Activated CD4-positive, alpha-beta memory T cell treated with anti-CD3 and anti-CD28 coated beads, Interleukin-2, amount 10 ng/mL, durations not matched to agents 7 days and 5 days (primary cell): ENCODE data around the gene TRPV6. TPM values are rescaled to one million over a fixed set of nuclear protein-coding genes. Genes with fewer than 3 reads are reported as not detected.

Experiments
- CTCF ChIA-PET: fragments of 350-600 bp; sonication (Branson Sonifier 250); formaldehyde crosslinking; loops from one replicate; lab custom pipeline; 2021; ENCODE audit warnings: antibody characterized with exemption, inconsistent platforms; lab: Charles Lee
- POLR2A ChIA-PET: fragments of 350-600 bp; sonication (Branson Sonifier 250); formaldehyde crosslinking; loops from one replicate; lab custom pipeline; 2021; ENCODE audit warnings: antibody characterized with exemption; lab: Charles Lee
- DNase-seq: peaks from one replicate; pipeline ENCODE4 v3.0.0-alpha.2; 2020
- H3K27ac Mint-ChIP-seq: one replicate; pipeline ENCODE4 v1.8.0; 2021; ENCODE audit warnings: mild to moderate bottlenecking, mixed read lengths
- H3K27me3 Mint-ChIP-seq: one replicate; pipeline ENCODE4 v1.8.0; 2021; ENCODE audit warnings: mixed read lengths
- H3K36me3 Mint-ChIP-seq: one replicate; pipeline ENCODE4 v1.8.0; 2021; ENCODE audit warnings: low read depth, mixed read lengths
- H3K4me1 Mint-ChIP-seq: one replicate; pipeline ENCODE4 v1.8.0; 2021; ENCODE audit warnings: mixed read lengths
- H3K4me3 Mint-ChIP-seq: one replicate; pipeline ENCODE4 v1.8.0; 2021; ENCODE audit warnings: mild to moderate bottlenecking, mixed read lengths
- H3K9me3 Mint-ChIP-seq: one replicate; pipeline ENCODE4 v1.8.0; 2021; ENCODE audit warnings: mixed read lengths
- total RNA-seq, 2 experiments: library from RNA; stranded (reverse); gene quantifications; one replicate each; pipeline ENCODE4 v1.2.3, GENCODE V29; 2021

The TRPV6 gene
- total RNA-seq = not detected

- Mint-ChIP-seq H3K27ac (no peak within 1 kb of the TSS), H3K4me3 (no peak within 1 kb of the TSS), H3K36me3 (no peaks in the 10 kb centered on the region), H3K27me3 (peaks cover 12% of the 10 kb centered on the region), H3K4me1 (no peaks in the 10 kb centered on the region), H3K9me3 (no peaks in the 10 kb centered on the region)
- CTCF ChIA-PET = interaction anchor here (1.4 kb wide), 1 partner anchor 13 kb away, joined by 7 read pairs; no protein-coding TSS in a partner anchor
- no peak for DNase-seq
- POLR2A ChIA-PET = no interaction called here
Measured at GRCh38 chr7:142885311-142886230, at the start of gene TRPV6. TRPV6 (minus strand) TSS chr7:142885745.

- Mint-ChIP-seq H3K36me3 (no peaks in the 10 kb centered on the region), H3K9me3 (no peaks in the 10 kb centered on the region), H3K4me3 (no peak overlapping the region), H3K27ac (no peak overlapping the region), H3K4me1 (no peaks in the 10 kb centered on the region), H3K27me3 (peaks cover 8% of the 10 kb centered on the region)
- CTCF ChIA-PET = no interaction called here
- DNase-seq = no peak
- POLR2A ChIA-PET = no interaction called here
Measured at GRCh38 chr7:142934056-142934455, 48.5 kb upstream of the TRPV6 start.

- ChIA-PET POLR2A (no interaction called here), CTCF (no interaction called here)
- Mint-ChIP-seq H3K4me3 (no peak within 1 kb of the TSS), H3K4me1 (no peaks in the 10 kb centered on the region), H3K27ac (no peak within 1 kb of the TSS), H3K27me3 (peaks cover 8% of the 10 kb centered on the region), H3K9me3 (no peaks in the 10 kb centered on the region), H3K36me3 (no peaks in the 10 kb centered on the region)
- no peak for DNase-seq
Measured at GRCh38 chr7:142933624-142934023, 48.1 kb upstream of the TRPV6 start, which contains the start of gene TRPV5. TRPV5 (minus strand) TSS chr7:142933746; CDS start chr7:142933459, 287 bp downstream.

GRCh38 chr7:142933092-142933475 is 47.5 kb upstream of the TRPV6 start:
- ChIA-PET POLR2A (no interaction called here), CTCF (no interaction called here)
- H3K27ac Mint-ChIP-seq = no peak overlapping the region
- H3K27me3 Mint-ChIP-seq = peaks cover 8% of the 10 kb centered on the region
- H3K4me1 Mint-ChIP-seq = no peaks in the 10 kb centered on the region
- H3K4me3 Mint-ChIP-seq = no peak overlapping the region
- H3K9me3 Mint-ChIP-seq = no peaks in the 10 kb centered on the region
- no peak for DNase-seq
- H3K36me3 Mint-ChIP-seq = no peaks in the 10 kb centered on the region

- H3K27me3 Mint-ChIP-seq = peaks cover 6% of the 10 kb centered on the region
- no peak overlapping the region for H3K4me3 Mint-ChIP-seq
- DNase-seq = no peak
- no peak overlapping the region for H3K27ac Mint-ChIP-seq
- ChIA-PET POLR2A (no interaction called here), CTCF (no interaction called here)
- H3K36me3 Mint-ChIP-seq = no peaks in the 10 kb centered on the region
- H3K9me3 Mint-ChIP-seq = no peaks in the 10 kb centered on the region
- no peaks in the 10 kb centered on the region for H3K4me1 Mint-ChIP-seq
Measured at GRCh38 chr7:142932386-142933091, 47.0 kb upstream of the TRPV6 start.

GRCh38 chr7:142930126-142930730 is 44.7 kb upstream of the TRPV6 start:
- Mint-ChIP-seq H3K27ac (no peak overlapping the region), H3K27me3 (peaks cover 9% of the 10 kb centered on the region), H3K4me3 (no peak overlapping the region), H3K36me3 (no peaks in the 10 kb centered on the region), H3K9me3 (no peaks in the 10 kb centered on the region), H3K4me1 (no peaks in the 10 kb centered on the region)
- DNase-seq = no peak
- POLR2A ChIA-PET = no interaction called here
- CTCF ChIA-PET = no interaction called here

- CTCF ChIA-PET = no interaction called here
- Mint-ChIP-seq H3K36me3 (no peaks in the 10 kb centered on the region), H3K27ac (no peak overlapping the region), H3K4me1 (no peaks in the 10 kb centered on the region), H3K9me3 (no peaks in the 10 kb centered on the region), H3K4me3 (no peak overlapping the region), H3K27me3 (peaks cover 10% of the 10 kb centered on the region)
- POLR2A ChIA-PET = no interaction called here
- no peak for DNase-seq
Measured at GRCh38 chr7:142927949-142928348, 42.4 kb upstream of the TRPV6 start.

- POLR2A ChIA-PET = no interaction called here
- H3K4me1 Mint-ChIP-seq = no peaks in the 10 kb centered on the region
- CTCF ChIA-PET = no interaction called here
- no peak for DNase-seq
- H3K9me3 Mint-ChIP-seq = no peaks in the 10 kb centered on the region
- no peaks in the 10 kb centered on the region for H3K36me3 Mint-ChIP-seq
- H3K4me3 Mint-ChIP-seq = no peak overlapping the region
- H3K27me3 Mint-ChIP-seq = peaks cover 8% of the 10 kb centered on the region
- H3K27ac Mint-ChIP-seq = no peak overlapping the region
Measured at GRCh38 chr7:142927085-142927745, 41.7 kb upstream of the TRPV6 start.

GRCh38 chr7:142925413-142925812 is 39.9 kb upstream of the TRPV6 start:
- Mint-ChIP-seq H3K9me3 (no peaks in the 10 kb centered on the region), H3K36me3 (no peaks in the 10 kb centered on the region), H3K27ac (no peak overlapping the region), H3K4me3 (no peak overlapping the region), H3K4me1 (no peaks in the 10 kb centered on the region), H3K27me3 (peaks cover 10% of the 10 kb centered on the region)
- no peak for DNase-seq
- ChIA-PET CTCF (interaction anchor here (1.4 kb wide), 1 partner anchor 290 kb away, joined by 3 read pairs; no protein-coding TSS in a partner anchor), POLR2A (no interaction called here)

- ChIA-PET CTCF (no interaction called here), POLR2A (no interaction called here)
- Mint-ChIP-seq H3K9me3 (no peaks in the 10 kb centered on the region), H3K4me3 (no peak overlapping the region), H3K27me3 (peaks cover 10% of the 10 kb centered on the region), H3K27ac (no peak overlapping the region), H3K36me3 (no peaks in the 10 kb centered on the region), H3K4me1 (no peaks in the 10 kb centered on the region)
- DNase-seq = no peak
Measured at GRCh38 chr7:142923391-142923790, 37.8 kb upstream of the TRPV6 start.

GRCh38 chr7:142919656-142920055 is 34.1 kb upstream of the TRPV6 start:
- DNase-seq = no peak
- Mint-ChIP-seq H3K36me3 (no peaks in the 10 kb centered on the region), H3K4me1 (no peaks in the 10 kb centered on the region), H3K27me3 (peaks cover 11% of the 10 kb centered on the region), H3K9me3 (no peaks in the 10 kb centered on the region), H3K4me3 (no peak overlapping the region), H3K27ac (no peak overlapping the region)
- CTCF ChIA-PET = no interaction called here
- POLR2A ChIA-PET = no interaction called here

GRCh38 chr7:142918901-142919300 is 33.4 kb upstream of the TRPV6 start:
- H3K27ac Mint-ChIP-seq = no peak overlapping the region
- no peaks in the 10 kb centered on the region for H3K4me1 Mint-ChIP-seq
- DNase-seq = no peak
- H3K4me3 Mint-ChIP-seq = no peak overlapping the region
- H3K36me3 Mint-ChIP-seq = no peaks in the 10 kb centered on the region
- ChIA-PET POLR2A (no interaction called here), CTCF (no interaction called here)
- peaks cover 17% of the 10 kb centered on the region for H3K27me3 Mint-ChIP-seq
- H3K9me3 Mint-ChIP-seq = no peaks in the 10 kb centered on the region

GRCh38 chr7:142917447-142917846 is 31.9 kb upstream of the TRPV6 start:
- Mint-ChIP-seq H3K4me1 (no peaks in the 10 kb centered on the region), H3K4me3 (no peak overlapping the region), H3K27me3 (peaks cover 15% of the 10 kb centered on the region), H3K27ac (no peak overlapping the region), H3K36me3 (no peaks in the 10 kb centered on the region), H3K9me3 (no peaks in the 10 kb centered on the region)
- DNase-seq = no peak
- ChIA-PET POLR2A (no interaction called here), CTCF (no interaction called here)
